Mesendoderm (in vitro differentiated cells): ENCODE data around the gene ITFG2.

ENCODE experiments used
- DNase-seq: peaks from one replicate; pipeline ENCODE4 v3.0.0; 2013
- H2AK5ac ChIP-seq: 2 replicates; pipeline ENCODE4 v1.6.1; 2013; ENCODE audit warnings: low read length, inconsistent platforms
- H2BK120ac ChIP-seq: 2 replicates; pipeline ENCODE4 v1.6.1; 2013; ENCODE audit warnings: low read depth, mild to moderate bottlenecking, low read length, moderate library complexity, mixed read lengths
- H2BK15ac ChIP-seq: replicated peaks from 2 replicates; pipeline ENCODE4 v1.6.1; 2013; ENCODE audit warnings: low read depth, mild to moderate bottlenecking, moderate library complexity
- H2BK5ac ChIP-seq: 2 replicates; pipeline ENCODE4 v1.6.1; 2013; ENCODE audit warnings: low read length, inconsistent platforms
- H3K18ac ChIP-seq: 2 replicates; pipeline ENCODE4 v1.6.1; 2013; ENCODE audit warnings: mild to moderate bottlenecking, low read length, mixed read lengths
- H3K23ac ChIP-seq: one replicate; pipeline ENCODE4 v1.6.1; 2013; ENCODE audit warnings: low read length
- H3K27ac ChIP-seq: 2 replicates; pipeline ENCODE4 v1.5.1; 2013; ENCODE audit warnings: low read depth, mild to moderate bottlenecking, inconsistent platforms, low read length, moderate library complexity
- H3K27me3 ChIP-seq: 2 replicates; pipeline ENCODE4 v1.6.1; 2013; ENCODE audit warnings: low read length, control low read depth, mild to moderate bottlenecking, inconsistent platforms; ENCODE audit not compliant: insufficient read depth, poor library complexity
- H3K36me3 ChIP-seq: 2 replicates; pipeline ENCODE4 v1.6.1; 2013; ENCODE audit warnings: low read length, inconsistent platforms; ENCODE audit not compliant: control insufficient read depth, insufficient read depth
- H3K4ac ChIP-seq: one replicate; pipeline ENCODE4 v1.6.1; 2013; ENCODE audit warnings: low read depth, mild to moderate bottlenecking, low read length, moderate library complexity
- H3K4me1 ChIP-seq: 2 replicates; pipeline ENCODE4 v1.6.1; 2013; ENCODE audit warnings: low read depth, low read length, inconsistent platforms; ENCODE audit not compliant: control insufficient read depth
- H3K4me2 ChIP-seq: 2 replicates; pipeline ENCODE4 v1.6.1; 2013; ENCODE audit warnings: low read length
- H3K4me3 ChIP-seq: 2 replicates; pipeline ENCODE4 v1.5.1; 2013; ENCODE audit warnings: mild to moderate bottlenecking, low read length
- H3K56ac ChIP-seq: one replicate; pipeline ENCODE4 v1.6.1; 2013; ENCODE audit warnings: low read length
- H3K79me1 ChIP-seq: 2 replicates; pipeline ENCODE4 v1.6.1; 2013; ENCODE audit warnings: low read length, inconsistent platforms
- H3K79me2 ChIP-seq: 2 replicates; pipeline ENCODE4 v1.6.1; 2013; ENCODE audit warnings: mild to moderate bottlenecking, low read length; ENCODE audit not compliant: control insufficient read depth, insufficient read depth
- H3K9ac ChIP-seq: 2 replicates; pipeline ENCODE4 v1.6.1; 2013; ENCODE audit warnings: low read length, inconsistent platforms
- H4K5ac ChIP-seq: one replicate; pipeline ENCODE4 v1.6.1; 2013; ENCODE audit warnings: low read length
- H4K8ac ChIP-seq: one replicate; pipeline ENCODE4 v1.6.1; 2013; ENCODE audit warnings: low read depth, mild to moderate bottlenecking, control low read depth, low read length, moderate library complexity
- WGBS: extraction: QIAGEN DNeasy Blood & Tissue Kit; methylation state at CpG from one replicate; pipeline ENCODE4 v1.1.7; 2013; ENCODE audit warnings: low lambda C conversion rate, missing lambda C conversion rate; ENCODE audit not compliant: insufficient coverage; ENCODE audit errors: extremely low coverage; 5-methylcytosine and 5-hydroxymethylcytosine counted together

Gene ITFG2

DNA sequence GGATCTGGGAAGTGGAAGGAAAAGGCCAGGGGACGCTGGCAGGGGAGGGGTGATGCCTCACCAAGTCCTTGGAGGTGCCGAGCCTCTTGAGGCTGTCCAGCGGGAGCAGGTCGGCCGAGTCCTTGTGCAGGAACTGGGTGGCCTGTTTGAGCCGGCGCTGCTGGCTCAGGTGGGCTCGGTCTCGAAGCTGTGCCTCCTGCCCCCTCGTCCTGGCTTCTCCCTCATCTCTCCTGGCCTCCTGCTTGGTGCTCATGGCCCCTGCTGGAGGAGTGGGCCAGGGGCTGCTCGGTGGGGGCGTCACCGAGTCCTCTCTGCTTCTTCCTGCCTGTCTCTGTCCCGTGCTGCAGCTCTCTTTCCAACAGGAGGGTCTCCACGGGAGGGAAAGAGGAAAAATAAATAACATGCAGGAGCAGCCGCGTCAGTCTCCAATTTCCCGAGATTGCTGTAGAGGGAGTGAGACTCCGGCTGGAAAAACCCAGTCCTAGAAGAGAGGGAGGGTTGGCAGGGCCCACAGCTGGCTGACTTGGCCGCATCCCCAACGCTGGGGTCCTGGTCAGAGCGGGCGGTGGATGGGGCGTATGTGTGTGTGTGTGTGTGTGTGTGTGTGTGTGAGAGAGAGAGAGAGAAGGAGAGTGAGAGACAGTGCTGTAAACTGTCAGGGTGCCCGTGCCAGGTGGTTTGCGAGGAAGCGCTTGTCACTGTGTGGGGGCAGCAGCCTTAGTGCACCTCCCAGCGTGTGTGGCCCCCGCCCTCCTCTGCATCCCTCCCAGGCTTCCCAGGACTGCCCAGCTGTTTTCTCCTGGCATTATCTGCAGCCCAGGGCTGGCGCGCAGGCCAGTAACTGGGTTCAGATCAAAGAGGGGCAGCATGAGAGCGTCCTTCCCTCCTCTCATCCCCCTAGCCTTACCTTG lies 22.4 kb downstream of the ITFG2 start, which contains the start of gene NRIP2:
Gene NRIP2 (minus strand): TSS at position 455 of the 911 bp plus-strand sequence. CDS start 52 bp downstream, at position 403.
- WGBS, result no CpG with 5 or more reads among the region's 32 CpGs
- no peak within 1 kb of the TSS for H3K4me3 ChIP-seq
- H2AK5ac ChIP-seq, result no peak within 1 kb of the TSS
- H3K79me1 ChIP-seq, result no peaks in the 10 kb centered on the region
- no peak within 1 kb of the TSS for H3K27ac ChIP-seq
- H3K36me3 ChIP-seq, result no peaks in the 10 kb centered on the region
- no peak within 1 kb of the TSS for H2BK15ac ChIP-seq
- no peaks in the 10 kb centered on the region for H3K79me2 ChIP-seq
- H3K4ac ChIP-seq, result no peak within 1 kb of the TSS
- no peak within 1 kb of the TSS for H4K8ac ChIP-seq
- no peak within 1 kb of the TSS for H2BK5ac ChIP-seq
- H3K56ac ChIP-seq, result no peak within 1 kb of the TSS
- no peak within 1 kb of the TSS for H2BK120ac ChIP-seq
- no peaks in the 10 kb centered on the region for H3K4me1 ChIP-seq
- H3K4me2 ChIP-seq, result no peak within 1 kb of the TSS
- H4K5ac ChIP-seq, result no peak within 1 kb of the TSS
- no peak within 1 kb of the TSS for H3K18ac ChIP-seq
- H3K27me3 ChIP-seq, result no peaks in the 10 kb centered on the region
- DNase-seq, result peak; percentile 67
- peak within 1 kb of the TSS; percentile 48 for H3K23ac ChIP-seq
- H3K9ac ChIP-seq, result peak within 1 kb of the TSS; percentile 1

DNA sequence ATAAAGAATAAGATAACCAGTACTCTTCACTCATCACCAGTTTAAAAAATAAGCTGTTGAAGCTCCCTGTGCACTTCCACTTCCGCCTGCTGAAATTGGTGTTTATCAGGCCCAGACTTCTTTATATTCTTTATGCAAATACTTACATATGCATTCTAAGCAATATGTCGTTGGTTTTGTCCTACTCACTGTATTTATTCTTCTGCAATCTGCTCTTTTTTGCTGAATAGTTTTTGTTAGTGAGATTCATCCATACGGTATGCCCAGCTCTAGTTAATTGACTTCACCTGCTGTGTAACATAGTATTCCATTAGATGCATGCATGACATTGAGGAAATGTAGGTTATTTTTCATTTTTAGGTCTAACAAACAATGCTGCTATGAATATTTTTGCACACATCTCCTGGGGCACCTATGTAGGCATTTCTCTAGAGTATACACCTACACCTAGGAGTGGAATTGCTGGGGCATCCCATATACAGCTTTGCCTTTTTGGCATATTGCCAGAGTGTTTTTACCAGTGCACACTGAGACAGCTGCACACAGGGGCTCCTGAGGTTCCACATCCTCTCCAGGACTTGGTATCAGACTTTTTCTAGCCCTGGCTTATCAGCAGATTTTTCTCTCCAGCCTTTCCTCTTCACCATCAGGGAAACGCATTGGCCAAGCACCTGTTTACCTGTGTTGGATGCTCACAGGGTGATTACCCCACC lies 23.4 kb downstream of the ITFG2 start:
- Histone ChIP-seq H3K4ac (no peak overlapping the region), H3K18ac (no peak overlapping the region), H3K56ac (no peak overlapping the region), H3K23ac (no peak overlapping the region), H3K27me3 (no peaks in the 10 kb centered on the region), H2BK15ac (no peak overlapping the region), H2BK5ac (no peak overlapping the region), H4K8ac (no peak overlapping the region), H3K36me3 (no peaks in the 10 kb centered on the region), H2BK120ac (no peak overlapping the region), H4K5ac (no peak overlapping the region), H3K9ac (no peak overlapping the region), H3K4me2 (no peak overlapping the region), H3K79me1 (no peaks in the 10 kb centered on the region), H3K4me3 (no peak overlapping the region), H3K79me2 (no peaks in the 10 kb centered on the region), H2AK5ac (no peak overlapping the region), H3K4me1 (no peaks in the 10 kb centered on the region), H3K27ac (no peak overlapping the region)
- no peak for DNase-seq
- WGBS, result no CpG with 5 or more reads among the region's 4 CpGs

DNA sequence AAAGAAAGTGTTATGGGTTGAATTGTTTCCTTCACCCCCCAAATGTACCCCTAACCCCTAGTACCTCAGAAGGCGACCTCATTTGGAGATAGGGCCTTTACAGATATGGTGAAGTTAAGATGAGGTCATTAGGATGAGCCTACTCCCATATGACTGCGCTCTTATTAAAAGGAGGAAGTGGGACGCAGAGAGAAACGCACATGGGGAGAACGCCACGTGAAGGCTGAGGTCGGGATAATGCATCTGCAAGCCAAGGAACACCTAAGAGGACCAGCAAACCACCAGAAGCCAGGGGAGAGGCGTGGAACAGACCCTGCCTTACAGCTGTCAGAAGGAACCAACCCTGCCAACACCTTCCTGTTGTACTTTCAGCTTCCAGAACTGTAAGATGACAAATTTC lies 24.1 kb downstream of the ITFG2 start:
- Histone ChIP-seq H3K4me3 (no peak overlapping the region), H3K27me3 (no peaks in the 10 kb centered on the region), H2BK5ac (no peak overlapping the region), H4K5ac (no peak overlapping the region), H2BK15ac (no peak overlapping the region), H3K4me2 (no peak overlapping the region), H4K8ac (no peak overlapping the region), H3K79me2 (no peaks in the 10 kb centered on the region), H3K18ac (no peak overlapping the region), H3K4ac (no peak overlapping the region), H3K56ac (no peak overlapping the region), H3K9ac (no peak overlapping the region), H3K4me1 (no peaks in the 10 kb centered on the region), H2AK5ac (no peak overlapping the region), H3K23ac (no peak overlapping the region), H2BK120ac (no peak overlapping the region), H3K79me1 (no peaks in the 10 kb centered on the region), H3K36me3 (no peaks in the 10 kb centered on the region), H3K27ac (no peak overlapping the region)
- no peak for DNase-seq
- WGBS, result no CpG with 5 or more reads among the region's 8 CpGs

DNA sequence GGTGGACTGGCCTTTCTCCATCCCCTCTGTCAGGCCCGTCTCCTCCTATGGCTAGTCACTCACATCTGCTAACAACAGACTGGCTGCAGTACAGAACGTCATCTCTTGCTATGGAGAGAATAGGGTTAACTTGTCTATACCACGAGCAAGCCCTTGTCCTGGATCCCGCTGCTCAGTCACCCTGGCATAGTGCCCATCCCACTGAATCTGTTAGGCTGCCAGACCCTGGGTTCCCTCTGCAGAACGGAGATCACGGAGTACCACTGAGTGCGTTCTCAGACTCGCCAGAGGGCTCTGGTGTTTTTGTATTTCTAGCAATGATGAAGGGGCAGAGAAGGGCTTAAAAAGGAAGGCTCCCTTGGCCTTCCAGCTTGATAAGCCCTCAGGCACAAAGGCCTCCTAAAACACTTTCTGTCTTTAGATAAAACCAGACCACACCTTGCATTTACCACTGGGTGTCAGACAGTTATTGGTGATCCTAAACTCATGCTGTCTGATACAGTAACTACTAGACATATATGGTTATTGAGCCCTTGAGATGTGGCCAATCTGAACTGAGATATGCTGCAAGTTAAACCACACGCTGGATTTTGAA lies 28.7 kb downstream of the ITFG2 start:
- no peak for DNase-seq
- H3K79me1 ChIP-seq, result no peaks in the 10 kb centered on the region

DNA sequence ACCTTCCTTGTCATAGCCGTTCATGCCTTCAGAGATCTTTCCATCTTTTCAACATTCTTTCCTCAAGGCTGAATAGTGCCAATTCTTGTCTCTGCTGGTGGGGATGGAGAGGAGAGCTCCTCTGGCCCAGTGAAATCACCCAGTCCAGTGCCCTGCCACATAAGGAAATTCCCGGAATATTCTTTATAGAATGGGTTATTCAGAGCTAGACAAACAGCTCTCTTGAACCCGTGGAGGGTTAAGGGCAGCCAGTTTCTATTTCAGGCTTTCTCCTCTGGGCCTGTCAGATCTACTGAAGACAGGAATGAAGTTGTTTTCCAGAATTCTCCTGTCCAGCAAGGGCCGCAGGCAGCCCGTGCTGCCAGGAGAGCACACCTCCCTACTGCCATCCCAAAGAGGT lies 30.5 kb downstream of the ITFG2 start:
- Histone ChIP-seq H4K5ac (no peak overlapping the region), H3K27ac (no peak overlapping the region), H3K4me3 (no peak overlapping the region), H2BK15ac (no peak overlapping the region), H2AK5ac (no peak overlapping the region), H4K8ac (no peak overlapping the region), H3K4me2 (no peak overlapping the region), H3K36me3 (no peaks in the 10 kb centered on the region), H2BK5ac (no peak overlapping the region), H3K79me2 (no peaks in the 10 kb centered on the region), H3K4ac (no peak overlapping the region), H3K79me1 (no peaks in the 10 kb centered on the region), H3K18ac (no peak overlapping the region), H3K9ac (no peak overlapping the region), H3K27me3 (no peaks in the 10 kb centered on the region), H3K23ac (no peak overlapping the region), H3K4me1 (peaks cover 2% of the 10 kb centered on the region), H2BK120ac (no peak overlapping the region), H3K56ac (no peak overlapping the region)
- DNase-seq, result no peak
- no CpG with 5 or more reads among the region's 5 CpGs for WGBS

More for the DNA sequence above, 28.7 kb downstream of the ITFG2 start:
- Histone ChIP-seq H2BK15ac (no peak overlapping the region), H3K27ac (no peak overlapping the region), H3K9ac (no peak overlapping the region), H2BK120ac (no peak overlapping the region), H3K4me2 (no peak overlapping the region), H3K27me3 (no peaks in the 10 kb centered on the region), H3K79me2 (no peaks in the 10 kb centered on the region), H2BK5ac (no peak overlapping the region), H4K5ac (no peak overlapping the region), H4K8ac (no peak overlapping the region), H3K23ac (no peak overlapping the region), H3K18ac (no peak overlapping the region), H3K56ac (no peak overlapping the region), H3K4me3 (no peak overlapping the region), H2AK5ac (no peak overlapping the region), H3K4ac (no peak overlapping the region), H3K36me3 (no peaks in the 10 kb centered on the region), H3K4me1 (no peaks in the 10 kb centered on the region)
- no CpG with 5 or more reads among the region's 9 CpGs for WGBS
